ENCODE results near the gene OTUD7B. TPM values are rescaled to one million over a fixed set of nuclear protein-coding genes. Genes with fewer than 3 reads are reported as not detected.

The OTUD7B gene
- total and polyA plus RNA-seq, 2 experiments from 2014 or later = 3.6 to 17.8 TPM

DNA sequence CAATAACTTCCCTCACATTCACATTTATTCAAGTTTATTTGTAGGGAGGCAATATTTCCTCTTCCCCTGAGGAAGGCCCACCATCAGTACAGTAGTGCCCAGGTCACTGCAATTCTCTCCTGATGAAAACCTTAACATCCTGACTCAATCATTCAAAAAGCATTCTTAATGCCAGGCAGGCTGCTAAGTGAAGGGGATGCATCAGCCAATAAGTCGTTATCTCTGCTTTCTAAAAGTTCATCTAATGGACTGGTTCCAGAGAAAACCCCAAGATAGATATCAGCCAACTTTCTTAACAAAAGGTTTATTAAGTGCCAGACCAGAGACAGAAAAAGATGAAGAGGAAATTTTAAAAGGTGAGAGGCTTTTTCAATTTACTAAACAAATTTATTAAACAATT, 17.3 kb downstream of the OTUD7B start:
- Histone ChIP-seq H2AFZ (no peak overlapping the region), H4K20me1 (ENCODE audit: insufficient read depth, poor library complexity, severe bottlenecking) (peaks cover 37% of the 10 kb centered on the region), H3K27ac (no peak overlapping the region), H3K9me2 (replicated peaks; ENCODE audit: insufficient read depth) (no peaks in the 10 kb centered on the region), H3K4me2 (no peak overlapping the region), H3K9me3 (ENCODE audit: low read depth) (no peaks in the 10 kb centered on the region), H3K36me3 (replicated peaks; ENCODE audit: insufficient read depth, low read depth) (no peaks in the 10 kb centered on the region), H3K27me3 (no peaks in the 10 kb centered on the region), H3K4me3 (no peak overlapping the region), H3K4me1 (ENCODE audit: insufficient read depth) (peaks cover 13% of the 10 kb centered on the region), H3K79me2 (peaks cover 98% of the 10 kb centered on the region)
- 92% methylated on average over 1 of the region's 1 CpG for WGBS (ENCODE audit: low lambda C conversion rate, missing lambda C conversion rate)
- DNase-seq (ENCODE audit: low spot score) = no peak
- TF ChIP-seq EZH2 (IDR thresholded peaks at IDR 0.05; ENCODE audit: borderline replicate concordance) (no peak), EZH2phosphoT487 (IDR thresholded peaks at IDR 0.05; ENCODE audit: low read depth, severe bottlenecking, unreplicated experiment) (no peak)
- TF ChIP-seq, protein P1, sequence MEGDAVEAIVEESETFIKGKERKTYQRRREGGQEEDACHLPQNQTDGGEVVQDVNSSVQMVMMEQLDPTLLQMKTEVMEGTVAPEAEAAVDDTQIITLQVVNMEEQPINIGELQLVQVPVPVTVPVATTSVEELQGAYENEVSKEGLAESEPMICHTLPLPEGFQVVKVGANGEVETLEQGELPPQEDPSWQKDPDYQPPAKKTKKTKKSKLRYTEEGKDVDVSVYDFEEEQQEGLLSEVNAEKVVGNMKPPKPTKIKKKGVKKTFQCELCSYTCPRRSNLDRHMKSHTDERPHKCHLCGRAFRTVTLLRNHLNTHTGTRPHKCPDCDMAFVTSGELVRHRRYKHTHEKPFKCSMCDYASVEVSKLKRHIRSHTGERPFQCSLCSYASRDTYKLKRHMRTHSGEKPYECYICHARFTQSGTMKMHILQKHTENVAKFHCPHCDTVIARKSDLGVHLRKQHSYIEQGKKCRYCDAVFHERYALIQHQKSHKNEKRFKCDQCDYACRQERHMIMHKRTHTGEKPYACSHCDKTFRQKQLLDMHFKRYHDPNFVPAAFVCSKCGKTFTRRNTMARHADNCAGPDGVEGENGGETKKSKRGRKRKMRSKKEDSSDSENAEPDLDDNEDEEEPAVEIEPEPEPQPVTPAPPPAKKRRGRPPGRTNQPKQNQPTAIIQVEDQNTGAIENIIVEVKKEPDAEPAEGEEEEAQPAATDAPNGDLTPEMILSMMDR (IDR thresholded peaks at IDR 0.05; ENCODE audit: poor library complexity) = no peak

DNA sequence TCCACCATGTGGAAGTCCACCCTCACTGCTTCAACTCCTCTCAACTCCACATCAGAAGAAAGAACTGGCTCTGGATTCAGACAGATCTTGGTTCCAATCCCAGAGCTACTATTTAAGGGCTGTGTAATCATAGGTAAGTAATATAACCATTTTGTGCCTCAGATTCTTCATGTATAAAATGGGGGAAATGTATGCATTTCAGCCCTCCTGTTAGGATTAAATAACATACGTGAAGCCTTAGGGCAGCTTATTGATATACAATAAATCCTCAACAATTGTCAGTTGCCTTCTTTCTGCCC, 23.3 kb downstream of the OTUD7B start:
- Histone ChIP-seq H3K9me2 (replicated peaks; ENCODE audit: insufficient read depth) (no peaks in the 10 kb centered on the region), H3K27me3 (no peaks in the 10 kb centered on the region), H3K36me3 (replicated peaks; ENCODE audit: insufficient read depth, low read depth) (no peaks in the 10 kb centered on the region), H3K4me3 (no peak overlapping the region), H2AFZ (no peak overlapping the region), H3K4me1 (ENCODE audit: insufficient read depth) (peaks cover 6% of the 10 kb centered on the region), H3K9me3 (ENCODE audit: low read depth) (no peaks in the 10 kb centered on the region), H3K4me2 (no peak overlapping the region), H4K20me1 (ENCODE audit: insufficient read depth, poor library complexity, severe bottlenecking) (peaks cover 33% of the 10 kb centered on the region), H3K27ac (peak overlapping the region; percentile 65), H3K79me2 (peaks cover 98% of the 10 kb centered on the region)
- DNase-seq (ENCODE audit: low spot score) = no peak
- TF ChIP-seq EZH2 (IDR thresholded peaks at IDR 0.05; ENCODE audit: borderline replicate concordance) (no peak), EZH2phosphoT487 (IDR thresholded peaks at IDR 0.05; ENCODE audit: low read depth, severe bottlenecking, unreplicated experiment) (no peak)
- TF ChIP-seq, protein P1 (IDR thresholded peaks at IDR 0.05; ENCODE audit: poor library complexity) = no peak
- 96% methylated on average over 1 of the region's 1 CpG for WGBS (ENCODE audit: low lambda C conversion rate, missing lambda C conversion rate)

DNA sequence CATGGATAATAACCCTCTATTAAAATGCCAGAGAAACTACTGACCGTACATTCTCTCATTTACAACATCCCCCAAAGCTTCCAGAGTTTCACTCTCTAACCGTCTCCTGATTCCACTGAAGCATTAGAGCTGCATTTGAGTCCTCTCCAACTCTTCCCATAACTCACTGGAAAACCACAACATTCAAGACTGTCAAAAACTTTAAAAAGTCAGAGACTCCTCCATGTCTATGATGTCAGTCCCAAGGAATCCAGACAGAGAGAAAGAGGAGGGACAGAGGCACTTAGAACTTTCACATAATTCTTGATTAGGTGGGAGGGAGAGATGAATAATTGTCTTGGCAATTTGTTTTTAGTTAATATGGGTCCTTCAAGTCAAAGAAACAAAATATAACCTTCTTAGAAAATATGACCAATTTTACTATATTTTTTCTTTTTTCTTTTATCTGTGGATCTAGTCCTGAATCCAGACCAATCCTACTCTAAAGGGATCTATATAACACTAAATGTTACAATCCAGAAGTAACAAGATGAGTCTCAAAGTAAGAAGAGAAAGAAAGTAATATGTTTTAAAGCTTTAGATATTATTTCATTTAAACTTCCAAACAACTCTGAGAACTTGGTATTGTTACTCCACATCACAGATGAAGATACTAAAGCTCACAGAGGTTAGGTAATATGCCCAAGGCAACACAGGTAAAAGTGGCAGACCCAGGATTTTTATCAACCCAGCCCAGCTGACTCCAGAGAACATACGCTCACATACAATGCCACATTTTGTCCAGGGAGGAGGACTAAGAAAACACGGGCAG, 23.8 kb downstream of the OTUD7B start:
- no peak overlapping the region for H3K4me3 ChIP-seq
- DNase-seq (ENCODE audit: low spot score) = peak; percentile 28
- H3K9me3 ChIP-seq (ENCODE audit: low read depth) = no peaks in the 10 kb centered on the region
- peaks cover 98% of the 10 kb centered on the region for H3K79me2 ChIP-seq
- no peaks in the 10 kb centered on the region for H3K9me2 ChIP-seq (replicated peaks; ENCODE audit: insufficient read depth)
- no peaks in the 10 kb centered on the region for H3K36me3 ChIP-seq (replicated peaks; ENCODE audit: insufficient read depth, low read depth)
- WGBS (ENCODE audit: low lambda C conversion rate, missing lambda C conversion rate) = 52% methylated on average over 4 of the region's 4 CpGs
- H2AFZ ChIP-seq = no peak overlapping the region
- H3K4me1 ChIP-seq (ENCODE audit: insufficient read depth) = peaks cover 6% of the 10 kb centered on the region
- peak overlapping the region; percentile 65 for H3K27ac ChIP-seq
- TF ChIP-seq EZH2 (IDR thresholded peaks at IDR 0.05; ENCODE audit: borderline replicate concordance) = no peak
- TF ChIP-seq EZH2phosphoT487 (IDR thresholded peaks at IDR 0.05; ENCODE audit: low read depth, severe bottlenecking, unreplicated experiment) = no peak
- TF ChIP-seq, protein P1 (IDR thresholded peaks at IDR 0.05; ENCODE audit: poor library complexity) = no peak
- H4K20me1 ChIP-seq (ENCODE audit: insufficient read depth, poor library complexity, severe bottlenecking) = peaks cover 29% of the 10 kb centered on the region
- H3K4me2 ChIP-seq = peak overlapping the region; percentile 57
- H3K27me3 ChIP-seq = no peaks in the 10 kb centered on the region
